Endothelial cell of umbilical vein (primary cell): ENCODE measurements around the gene C11orf21.

Experiments
- CTCF ChIP-seq, 2 donors: IDR thresholded peaks; 1 replicate in 1 of 2; 2 replicates in 1 of 2; pipeline ENCODE4 v1.5.1; 2011; ENCODE audit warnings: low read length in 2 of 2, mild to moderate bottlenecking in 2 of 2, moderate library complexity in 2 of 2, control low read depth in 1 of 2, inconsistent platforms in 1 of 2, low read depth in 1 of 2; ENCODE audit not compliant: insufficient read depth in 1 of 2; ENCODE audit errors: extremely low read depth in 1 of 2
- EZH2 ChIP-seq: IDR thresholded peaks from 2 replicates; pipeline ENCODE4 v1.6.1; 2012; ENCODE audit warnings: borderline replicate concordance, low read depth, mild to moderate bottlenecking, moderate library complexity, low read length, inconsistent platforms; ENCODE audit not compliant: severe bottlenecking
- JUN ChIP-seq: IDR thresholded peaks from 2 replicates; pipeline ENCODE4 v1.6.1; 2011; ENCODE audit warnings: borderline replicate concordance, low read depth; ENCODE audit not compliant: insufficient read length, insufficient read depth
- MAX ChIP-seq: IDR thresholded peaks from 2 replicates; pipeline ENCODE4 v1.6.1; 2011; ENCODE audit not compliant: insufficient read depth, insufficient read length
- MYC ChIP-seq: IDR thresholded peaks from one replicate; pipeline ENCODE4 v1.6.1; 2011; ENCODE audit warnings: mild to moderate bottlenecking, low read depth, low read length
- POLR2AphosphoS5 ChIP-seq: IDR thresholded peaks from 2 replicates; pipeline ENCODE4 v1.6.1; 2012; ENCODE audit warnings: low read depth, mild to moderate bottlenecking, control low read depth, low read length, moderate library complexity; ENCODE audit not compliant: insufficient read depth

DNA sequence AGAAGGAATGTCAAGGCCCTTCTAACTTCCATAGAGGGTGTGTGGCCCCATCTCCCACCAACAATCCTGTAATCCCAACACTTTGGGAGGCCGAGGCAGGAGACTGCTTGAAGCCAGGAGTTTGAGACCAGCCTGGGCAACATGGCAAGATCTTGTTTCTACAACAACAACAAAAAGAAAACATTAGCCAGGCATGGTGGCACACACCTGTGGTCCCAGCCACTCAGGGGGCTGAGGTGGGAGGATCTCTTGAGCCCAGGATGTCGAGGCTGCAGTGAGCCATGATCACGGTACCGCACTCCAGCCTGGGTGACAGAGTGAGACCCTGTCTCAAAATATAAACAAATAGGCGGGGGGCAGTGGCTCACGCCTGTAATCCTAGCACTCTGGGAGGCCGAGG, 17.0 kb upstream of the C11orf21 start:
- no peak for TF ChIP-seq MYC
- no peak for TF ChIP-seq EZH2
- no peak for TF ChIP-seq CTCF (IDR thresholded peaks at IDR 0.05; ENCODE audit: extremely low read depth in 1 of 2, insufficient read depth in 1 of 2, low read depth in 1 of 2, low read length in 2 of 2)
- TF ChIP-seq MAX: no peak
- no peak for TF ChIP-seq JUN
- TF ChIP-seq POLR2AphosphoS5: no peak
